Activated naive CD8-positive, alpha-beta T cell (primary cell): ENCODE results near the gene GSTM1.
A peak's percentile ranks its signal among the peaks of the same experiment; 100 is the strongest.

Experiments used
- H3K27ac Mint-ChIP-seq: one replicate; pipeline ENCODE4 v1.8.0; 2021; ENCODE audit warnings: mixed read lengths
- H3K27me3 Mint-ChIP-seq: one replicate; pipeline ENCODE4 v1.8.0; 2021; ENCODE audit warnings: mixed read lengths
- H3K36me3 Mint-ChIP-seq: one replicate; pipeline ENCODE4 v1.8.0; 2021; ENCODE audit warnings: mixed read lengths
- H3K4me1 Mint-ChIP-seq: one replicate; pipeline ENCODE4 v1.8.0; 2021; ENCODE audit warnings: low read depth, mixed read lengths
- H3K4me3 Mint-ChIP-seq: one replicate; pipeline ENCODE4 v1.8.0; 2021; ENCODE audit warnings: mild to moderate bottlenecking, mixed read lengths
- H3K9me3 Mint-ChIP-seq: one replicate; pipeline ENCODE4 v1.8.0; 2021; ENCODE audit warnings: low read depth, mixed read lengths

Gene GSTM1

GRCh38 chr1:109722908-109723691, 35.5 kb downstream of the GSTM1 start:
- no peak overlapping the region for H3K27ac Mint-ChIP-seq
- H3K4me3 Mint-ChIP-seq: no peak overlapping the region
- H3K4me1 Mint-ChIP-seq: no peaks in the 10 kb centered on the region
- H3K9me3 Mint-ChIP-seq: no peaks in the 10 kb centered on the region
- no peaks in the 10 kb centered on the region for H3K36me3 Mint-ChIP-seq
- peaks cover 1% of the 10 kb centered on the region for H3K27me3 Mint-ChIP-seq

GRCh38 chr1:109724933-109725332, 37.3 kb downstream of the GSTM1 start:
- H3K36me3 Mint-ChIP-seq: no peaks in the 10 kb centered on the region
- peaks cover 1% of the 10 kb centered on the region for H3K27me3 Mint-ChIP-seq
- no peak overlapping the region for H3K4me3 Mint-ChIP-seq
- no peaks in the 10 kb centered on the region for H3K4me1 Mint-ChIP-seq
- no peak overlapping the region for H3K27ac Mint-ChIP-seq
- no peaks in the 10 kb centered on the region for H3K9me3 Mint-ChIP-seq

GRCh38 chr1:109725510-109725909, 37.9 kb downstream of the GSTM1 start:
- H3K4me3 Mint-ChIP-seq: no peak overlapping the region
- H3K9me3 Mint-ChIP-seq: no peaks in the 10 kb centered on the region
- no peak overlapping the region for H3K27ac Mint-ChIP-seq
- no peaks in the 10 kb centered on the region for H3K36me3 Mint-ChIP-seq
- H3K4me1 Mint-ChIP-seq: no peaks in the 10 kb centered on the region
- H3K27me3 Mint-ChIP-seq: peaks cover 1% of the 10 kb centered on the region

GRCh38 chr1:109726007-109726406, 38.4 kb downstream of the GSTM1 start:
- no peaks in the 10 kb centered on the region for H3K9me3 Mint-ChIP-seq
- no peak overlapping the region for H3K4me3 Mint-ChIP-seq
- H3K4me1 Mint-ChIP-seq: no peaks in the 10 kb centered on the region
- H3K36me3 Mint-ChIP-seq: no peaks in the 10 kb centered on the region
- H3K27ac Mint-ChIP-seq: no peak overlapping the region
- H3K27me3 Mint-ChIP-seq: peaks cover 1% of the 10 kb centered on the region

GRCh38 chr1:109726728-109727373, 39.2 kb downstream of the GSTM1 start:
- no peaks in the 10 kb centered on the region for H3K9me3 Mint-ChIP-seq
- H3K36me3 Mint-ChIP-seq: no peaks in the 10 kb centered on the region
- H3K4me3 Mint-ChIP-seq: no peak overlapping the region
- H3K27me3 Mint-ChIP-seq: peaks cover 1% of the 10 kb centered on the region
- no peak overlapping the region for H3K27ac Mint-ChIP-seq
- H3K4me1 Mint-ChIP-seq: no peaks in the 10 kb centered on the region

GRCh38 chr1:109728870-109729269, 41.3 kb downstream of the GSTM1 start:
- peaks cover 1% of the 10 kb centered on the region for H3K27me3 Mint-ChIP-seq
- no peak overlapping the region for H3K4me3 Mint-ChIP-seq
- no peaks in the 10 kb centered on the region for H3K9me3 Mint-ChIP-seq
- H3K27ac Mint-ChIP-seq: no peak overlapping the region
- no peaks in the 10 kb centered on the region for H3K4me1 Mint-ChIP-seq
- H3K36me3 Mint-ChIP-seq: no peaks in the 10 kb centered on the region

- Mint-ChIP-seq H3K36me3 (no peaks in the 10 kb centered on the region), H3K27me3 (no peaks in the 10 kb centered on the region), H3K4me3 (no peak overlapping the region), H3K4me1 (no peaks in the 10 kb centered on the region), H3K9me3 (no peaks in the 10 kb centered on the region), H3K27ac (no peak overlapping the region)
Observed at GRCh38 chr1:109730666-109731065, 43.0 kb downstream of the GSTM1 start.

GRCh38 chr1:109732390-109732881, 44.8 kb downstream of the GSTM1 start:
- no peaks in the 10 kb centered on the region for H3K4me1 Mint-ChIP-seq
- H3K4me3 Mint-ChIP-seq: no peak overlapping the region
- peaks cover 3% of the 10 kb centered on the region for H3K36me3 Mint-ChIP-seq
- no peaks in the 10 kb centered on the region for H3K27me3 Mint-ChIP-seq
- H3K27ac Mint-ChIP-seq: no peak overlapping the region
- no peaks in the 10 kb centered on the region for H3K9me3 Mint-ChIP-seq

GRCh38 chr1:109733236-109733870, 45.7 kb downstream of the GSTM1 start:
- H3K27me3 Mint-ChIP-seq: no peaks in the 10 kb centered on the region
- no peak overlapping the region for H3K4me3 Mint-ChIP-seq
- peaks cover 3% of the 10 kb centered on the region for H3K36me3 Mint-ChIP-seq
- no peak overlapping the region for H3K27ac Mint-ChIP-seq
- H3K9me3 Mint-ChIP-seq: no peaks in the 10 kb centered on the region
- no peaks in the 10 kb centered on the region for H3K4me1 Mint-ChIP-seq

GRCh38 chr1:109739738-109740614, 52.4 kb downstream of the GSTM1 start:
- no peaks in the 10 kb centered on the region for H3K9me3 Mint-ChIP-seq
- peak overlapping the region; percentile 58 for H3K27ac Mint-ChIP-seq
- H3K4me1 Mint-ChIP-seq: peaks cover 14% of the 10 kb centered on the region
- peaks cover 3% of the 10 kb centered on the region for H3K36me3 Mint-ChIP-seq
- H3K27me3 Mint-ChIP-seq: peaks cover 4% of the 10 kb centered on the region
- peak overlapping the region; percentile 88 for H3K4me3 Mint-ChIP-seq

- Mint-ChIP-seq H3K27ac (peak within 1 kb of the TSS; percentile 58), H3K4me1 (peaks cover 14% of the 10 kb centered on the region), H3K36me3 (peaks cover 3% of the 10 kb centered on the region), H3K4me3 (peak within 1 kb of the TSS; percentile 88), H3K27me3 (peaks cover 4% of the 10 kb centered on the region), H3K9me3 (no peaks in the 10 kb centered on the region)
Observed at GRCh38 chr1:109740615-109741373, 53.2 kb downstream of the GSTM1 start, which contains the start of gene GSTM3. Gene GSTM3 (minus strand): TSS chr1:109741038. CDS start chr1:109740287, 751 bp downstream.
